Lower lobe of right lung (tissue), 2 donors: ENCODE results near the gene NKAIN2. TPM values are rescaled to one million over a fixed set of nuclear protein-coding genes. Genes with fewer than 3 reads are reported as not detected.
A peak's percentile ranks its signal among the peaks of the same experiment; 100 is the strongest.

ENCODE experiments used
- ATAC-seq, 2 donors: fragments of 200-7000 bp; cut with Tn5 transposase; one replicate each; pipeline ENCODE4 v1.9.1; 2020 to 2022; ENCODE audit warnings: mild to moderate bottlenecking in 2 of 2, moderate library complexity in 2 of 2
- DNase-seq: peaks from one replicate; pipeline ENCODE4 v3.0.0-alpha.2; 2020
- H3K27ac ChIP-seq: fragments of 200-600 bp; one replicate; pipeline ENCODE4 v1.8.0; 2022
- H3K27me3 ChIP-seq: fragments of 200-600 bp; one replicate; pipeline ENCODE4 v1.8.0; 2022; ENCODE audit warnings: low read depth
- H3K36me3 ChIP-seq: fragments of 200-600 bp; one replicate; pipeline ENCODE4 v1.8.0; 2022; ENCODE audit warnings: mild to moderate bottlenecking
- H3K4me1 ChIP-seq: fragments of 200-600 bp; one replicate; pipeline ENCODE4 v1.8.0; 2022
- H3K4me3 ChIP-seq: fragments of 200-600 bp; one replicate; pipeline ENCODE4 v1.8.0; 2022; ENCODE audit warnings: mild to moderate bottlenecking
- H3K9me3 ChIP-seq: fragments of 200-600 bp; one replicate; pipeline ENCODE4 v1.8.0; 2022
- CTCF ChIP-seq: fragments of 200-600 bp; IDR thresholded peaks from one replicate; pipeline ENCODE4 v1.8.0; 2022; ENCODE audit warnings: antibody characterized with exemption, mild to moderate bottlenecking
- intact Hi-C: fragments of 100-400 bp; cut with DNase I; formaldehyde crosslinking; loops from one replicate; pipeline ENCODE4 v1.11.0; 2022
- total RNA-seq: library from RNA; stranded (reverse); fragmentation: NEBNext Ultra II Directional; extraction: Animal tissue kit (Norgen Biotek cat#: 25700); gene quantifications from one replicate; pipeline ENCODE4 v1.2.1, GENCODE V29; 2021
- donor health status: DM: no; HTN: yes; CAD: no; lungs with severe emphysema.

NKAIN2 gene
- total RNA-seq, 1 donor from 2014 or later, result 0.12 TPM

GRCh38 chr6:123802697-123803503 lies 765 bp upstream of the NKAIN2 start:
- no peaks in the 10 kb centered on the region for H3K36me3 ChIP-seq
- H3K4me3 ChIP-seq, result peak overlapping the region; percentile 50

GRCh38 chr6:123804014-123804786 lies 535 bp downstream of the NKAIN2 start:
- ATAC-seq (no peak), DNase-seq (peak; percentile 37)
- no peak for TF ChIP-seq CTCF
- Histone ChIP-seq H3K27me3 (peaks cover 46% of the 10 kb centered on the region), H3K27ac (no peak overlapping the region), H3K36me3 (no peaks in the 10 kb centered on the region), H3K4me3 (peak overlapping the region; percentile 31), H3K4me1 (peaks cover 11% of the 10 kb centered on the region), H3K9me3 (no peaks in the 10 kb centered on the region)
- intact Hi-C loops, result no loop called here

More at GRCh38 chr6:123802697-123803503, 765 bp upstream of the NKAIN2 start:
- Histone ChIP-seq H3K4me1 (peaks cover 11% of the 10 kb centered on the region), H3K9me3 (no peaks in the 10 kb centered on the region), H3K27ac (no peak overlapping the region), H3K27me3 (peaks cover 42% of the 10 kb centered on the region)
- DNase-seq, result peak; percentile 83
- peak; percentile 94 to 98 for ATAC-seq
- intact Hi-C loops, result no loop called here
- peak; percentile 87 for TF ChIP-seq CTCF

GRCh38 chr6:123804787-123805540 lies 1.3 kb downstream of the NKAIN2 start:
- no peak for ATAC-seq
- no peak overlapping the region for H3K4me3 ChIP-seq
- peaks cover 11% of the 10 kb centered on the region for H3K4me1 ChIP-seq
- no peak overlapping the region for H3K27ac ChIP-seq
- intact Hi-C loops, result no loop called here
- TF ChIP-seq CTCF, result no peak
- DNase-seq, result no peak
- H3K9me3 ChIP-seq, result no peaks in the 10 kb centered on the region
- H3K36me3 ChIP-seq, result no peaks in the 10 kb centered on the region
- peaks cover 46% of the 10 kb centered on the region for H3K27me3 ChIP-seq

- ATAC-seq (no peak), DNase-seq (no peak)
- H3K9me3 ChIP-seq, result no peaks in the 10 kb centered on the region
- H3K27ac ChIP-seq, result no peak overlapping the region
- no peak overlapping the region for H3K4me3 ChIP-seq
- intact Hi-C loops, result no loop called here
- peaks cover 46% of the 10 kb centered on the region for H3K27me3 ChIP-seq
- TF ChIP-seq CTCF, result no peak
- no peaks in the 10 kb centered on the region for H3K36me3 ChIP-seq
- peaks cover 11% of the 10 kb centered on the region for H3K4me1 ChIP-seq
These were observed 2.3 kb downstream of the NKAIN2 start for GRCh38 chr6:123805921-123806320.

- no peak overlapping the region for H3K27ac ChIP-seq
- no peaks in the 10 kb centered on the region for H3K36me3 ChIP-seq
- no peak overlapping the region for H3K4me3 ChIP-seq
- ATAC-seq (no peak), DNase-seq (no peak)
- TF ChIP-seq CTCF, result no peak
- peaks cover 42% of the 10 kb centered on the region for H3K27me3 ChIP-seq
- no peaks in the 10 kb centered on the region for H3K9me3 ChIP-seq
- peaks cover 11% of the 10 kb centered on the region for H3K4me1 ChIP-seq
- intact Hi-C loops, result no loop called here
These were observed 2.9 kb downstream of the NKAIN2 start for GRCh38 chr6:123806561-123806960.
